GM12878 (cell line): ENCODE data around the gene MAVS.

Experiments
- EZH2 ChIP-seq: IDR thresholded peaks from 2 replicates; pipeline ENCODE4 v1.6.1; 2012; ENCODE audit warnings: low read depth, mild to moderate bottlenecking, control low read depth, inconsistent platforms, low read length, borderline replicate concordance; ENCODE audit not compliant: control insufficient read depth
- GABPA ChIP-seq: IDR thresholded peaks from 2 replicates; pipeline ENCODE4 v1.6.1; 2014; ENCODE audit warnings: antibody characterized with exemption, low read depth, mild to moderate bottlenecking, inconsistent platforms
- NR2C2 ChIP-seq: IDR thresholded peaks from 2 replicates; pipeline ENCODE4 v1.6.1; 2011; ENCODE audit warnings: borderline replicate concordance, low read depth; ENCODE audit not compliant: control insufficient read depth, insufficient read length
- ZNF274 ChIP-seq: IDR thresholded peaks from one replicate; pipeline ENCODE4 v1.8.0; 2011; ENCODE audit not compliant: insufficient read length, insufficient read depth

DNA sequence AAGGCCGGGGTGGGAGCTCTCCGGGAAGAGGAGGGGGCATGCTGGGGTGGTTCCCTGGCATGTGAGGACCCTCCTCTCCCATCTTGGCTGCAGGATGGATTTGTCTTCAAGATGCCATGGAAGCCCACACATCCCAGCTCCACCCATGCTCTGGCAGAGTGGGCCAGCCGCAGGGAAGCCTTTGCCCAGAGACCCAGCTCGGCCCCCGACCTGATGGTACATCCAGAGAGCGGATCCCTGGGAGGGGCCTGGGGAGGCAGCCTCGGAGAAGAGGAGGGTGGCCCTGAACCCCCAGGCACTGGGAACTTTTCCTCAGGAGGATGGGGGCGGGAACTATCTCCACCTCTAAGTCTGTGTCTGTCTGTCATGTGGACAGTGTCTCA lies 45.8 kb upstream of the MAVS start:
- TF ChIP-seq ZNF274 (no peak), NR2C2 (no peak), GABPA (no peak), EZH2 (no peak)
